Measurements from ENCODE around the gene FOXD1. TPM values are rescaled to one million over a fixed set of nuclear protein-coding genes. Genes with fewer than 3 reads are reported as not detected.

FOXD1 gene
- total and polyA plus RNA-seq, 4 experiments from 2014 or later = 0.08 TPM; not detected in 3

GRCh38 chr5:73445665-73446630, 2.6 kb downstream of the FOXD1 start:
- Histone ChIP-seq H3K4me1 (ENCODE audit: insufficient read depth, low read length) (peaks cover 17% of the 10 kb centered on the region), H3K36me3 (ENCODE audit: insufficient read depth, low read length) (no peaks in the 10 kb centered on the region), H3K27me3 (ENCODE audit: insufficient read depth, low read length) (peaks cover 82% of the 10 kb centered on the region), H3K27ac (ENCODE audit: low read depth, low read length) (no peak overlapping the region), H3K9me3 (ENCODE audit: control insufficient read depth in 1 of 2, low read length in 2 of 2) (no peaks in the 10 kb centered on the region), H3K4me3 (ENCODE audit: low read length in 2 of 2) (no peak overlapping the region)
- intact Hi-C loops (cut with micrococcal nuclease) = no loop called here
- Mint-ChIP-seq H3K27ac (peak overlapping the region in 4 of 7 donors; percentile 35 to 70 (median 44)), H3K9me3 (peaks cover 0 to 42% (median 7%) of the 10 kb centered on the region in 8 donors), H3K27me3 (peaks cover 59 to 63% of the 10 kb centered on the region in 2 donors), H3K4me1 (peaks cover 6 to 25% (median 13%) of the 10 kb centered on the region in 4 donors), H3K4me3 (peak overlapping the region; percentile 46 to 75 (median 68)), H3K36me3 (peaks cover 0 to 2% of the 10 kb centered on the region in 2 donors)
- ChIA-PET POLR2A (ENCODE audit: partially characterized antibody) (interaction anchor here (0.5 to 1.2 kb wide), 2 partner anchors 59 to 326 kb away, joined by 3 to 6 read pairs; no protein-coding TSS in a partner anchor), CTCF (ENCODE audit: partially characterized antibody) (interaction anchor here (0.8 to 1.2 kb wide), 2 partner anchors 8 to 230 kb away, joined by 4 to 7 read pairs; no protein-coding TSS in a partner anchor)
- DNase-seq = no peak

GRCh38 chr5:73444499-73445438, 3.8 kb downstream of the FOXD1 start:
- no peak for DNase-seq
- Histone ChIP-seq H3K27ac (ENCODE audit: low read depth, low read length) (no peak overlapping the region), H3K27me3 (ENCODE audit: insufficient read depth, low read length) (peaks cover 78% of the 10 kb centered on the region), H3K9me3 (ENCODE audit: control insufficient read depth in 1 of 2, low read length in 2 of 2) (no peaks in the 10 kb centered on the region), H3K4me3 (ENCODE audit: low read length in 2 of 2) (no peak overlapping the region), H3K4me1 (ENCODE audit: insufficient read depth, low read length) (peaks cover 17% of the 10 kb centered on the region), H3K36me3 (ENCODE audit: insufficient read depth, low read length) (no peaks in the 10 kb centered on the region)
- H3K27me3 Mint-ChIP-seq = peaks cover 54 to 60% of the 10 kb centered on the region in 2 donors
- H3K4me1 Mint-ChIP-seq = peaks cover 4 to 18% (median 9%) of the 10 kb centered on the region in 4 donors
- H3K9me3 Mint-ChIP-seq = peaks cover 0 to 32% (median 5%) of the 10 kb centered on the region in 8 donors
- peak overlapping the region in 3 of 8 donors; percentile 9 to 35 (median 22) for H3K4me3 Mint-ChIP-seq
- H3K36me3 Mint-ChIP-seq = peaks cover 0 to 2% of the 10 kb centered on the region in 2 donors
- ChIA-PET CTCF (ENCODE audit: partially characterized antibody) (interaction anchor here (0.8 to 1.2 kb wide), 2 partner anchors 9 to 229 kb away, joined by 4 to 7 read pairs; no protein-coding TSS in a partner anchor), POLR2A (ENCODE audit: partially characterized antibody) (interaction anchor here (1.2 kb wide), 1 partner anchor 57 kb away, joined by 6 read pairs; no protein-coding TSS in a partner anchor)
- H3K27ac Mint-ChIP-seq = peak overlapping the region in 4 of 7 donors; percentile 57 to 78 (median 70)
- intact Hi-C loops (cut with micrococcal nuclease) = no loop called here

- H3K9me3 Mint-ChIP-seq = peaks cover 0 to 26% (median 5%) of the 10 kb centered on the region in 8 donors
- peak overlapping the region in 5 of 7 donors; percentile 37 to 84 (median 78) for H3K27ac Mint-ChIP-seq
- peaks cover 4 to 15% (median 6%) of the 10 kb centered on the region in 4 donors for H3K4me1 Mint-ChIP-seq
- H3K27ac ChIP-seq (ENCODE audit: low read depth, low read length) = no peak overlapping the region
- H3K4me1 ChIP-seq (ENCODE audit: insufficient read depth, low read length) = peaks cover 12% of the 10 kb centered on the region
- ChIA-PET POLR2A (ENCODE audit: partially characterized antibody) (no interaction called here), CTCF (ENCODE audit: partially characterized antibody) (no interaction called here)
- peak overlapping the region in 3 of 8 donors; percentile 17 to 50 (median 42) for H3K4me3 Mint-ChIP-seq
- H3K9me3 ChIP-seq (ENCODE audit: control insufficient read depth in 1 of 2, low read length in 2 of 2) = no peaks in the 10 kb centered on the region
- no peaks in the 10 kb centered on the region for H3K36me3 Mint-ChIP-seq
- H3K4me3 ChIP-seq (ENCODE audit: low read length in 2 of 2) = no peak overlapping the region
- peaks cover 53 to 59% of the 10 kb centered on the region in 2 donors for H3K27me3 Mint-ChIP-seq
- no peaks in the 10 kb centered on the region for H3K36me3 ChIP-seq (ENCODE audit: insufficient read depth, low read length)
- intact Hi-C loops (cut with micrococcal nuclease) = no loop called here
- DNase-seq = no peak
- peaks cover 78% of the 10 kb centered on the region for H3K27me3 ChIP-seq (ENCODE audit: insufficient read depth, low read length)
Observed at GRCh38 chr5:73443829-73444498, 4.6 kb downstream of the FOXD1 start.

DNA sequence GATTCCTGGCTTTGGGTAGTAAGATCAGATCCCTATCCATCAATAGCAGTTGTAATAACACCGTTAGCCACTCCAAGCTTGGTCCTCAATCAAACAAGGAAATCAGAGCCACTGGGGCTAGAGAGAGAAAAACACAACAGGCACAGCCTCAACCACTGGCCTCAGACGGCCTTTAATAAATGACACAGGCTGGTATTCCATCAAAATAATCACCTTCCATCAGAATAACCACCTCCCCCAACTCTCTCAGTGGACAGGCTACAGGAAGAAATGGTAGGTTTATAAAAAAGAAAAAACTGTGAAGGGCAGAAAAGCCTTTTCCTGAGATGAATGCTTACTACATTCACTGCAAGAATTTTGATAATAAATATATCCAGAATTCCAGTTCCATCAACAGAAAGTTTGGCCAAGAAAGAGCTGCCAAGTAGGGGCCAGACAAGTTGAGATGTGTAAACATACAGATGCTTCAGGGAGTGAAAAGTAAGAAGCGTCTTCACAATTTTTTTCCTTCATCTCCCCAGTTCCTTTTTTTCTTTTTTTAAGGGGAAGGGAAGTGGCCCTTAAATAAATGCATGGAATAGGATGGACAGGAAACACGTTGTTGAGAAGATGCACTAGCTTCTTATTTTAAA, 5.5 kb downstream of the FOXD1 start:
- H3K4me1 ChIP-seq (ENCODE audit: insufficient read depth, low read length) = peaks cover 7% of the 10 kb centered on the region
- H3K36me3 ChIP-seq (ENCODE audit: insufficient read depth, low read length) = no peaks in the 10 kb centered on the region
- H3K9me3 ChIP-seq (ENCODE audit: control insufficient read depth in 1 of 2, low read length in 2 of 2) = no peaks in the 10 kb centered on the region
- intact Hi-C loops (cut with micrococcal nuclease) = no loop called here
- no peak overlapping the region for H3K4me3 ChIP-seq (ENCODE audit: low read length in 2 of 2)
- no peak overlapping the region for H3K27ac ChIP-seq (ENCODE audit: low read depth, low read length)
- Mint-ChIP-seq H3K36me3 (no peaks in the 10 kb centered on the region), H3K4me1 (peaks cover 0 to 11% (median 4%) of the 10 kb centered on the region in 4 donors), H3K27ac (peak overlapping the region in 2 of 7 donors; percentile 41 to 78), H3K27me3 (peaks cover 56 to 60% of the 10 kb centered on the region in 2 donors), H3K9me3 (peaks cover 0 to 22% (median 5%) of the 10 kb centered on the region in 8 donors), H3K4me3 (peak overlapping the region in 1 of 8 donors; percentile 15)
- ChIA-PET POLR2A (ENCODE audit: partially characterized antibody) (interaction anchor here (1.4 kb wide), 1 partner anchor 8 kb away, joined by 3 read pairs; no protein-coding TSS in a partner anchor), CTCF (ENCODE audit: partially characterized antibody) (no interaction called here)
- DNase-seq = no peak
- peaks cover 81% of the 10 kb centered on the region for H3K27me3 ChIP-seq (ENCODE audit: insufficient read depth, low read length)

DNA sequence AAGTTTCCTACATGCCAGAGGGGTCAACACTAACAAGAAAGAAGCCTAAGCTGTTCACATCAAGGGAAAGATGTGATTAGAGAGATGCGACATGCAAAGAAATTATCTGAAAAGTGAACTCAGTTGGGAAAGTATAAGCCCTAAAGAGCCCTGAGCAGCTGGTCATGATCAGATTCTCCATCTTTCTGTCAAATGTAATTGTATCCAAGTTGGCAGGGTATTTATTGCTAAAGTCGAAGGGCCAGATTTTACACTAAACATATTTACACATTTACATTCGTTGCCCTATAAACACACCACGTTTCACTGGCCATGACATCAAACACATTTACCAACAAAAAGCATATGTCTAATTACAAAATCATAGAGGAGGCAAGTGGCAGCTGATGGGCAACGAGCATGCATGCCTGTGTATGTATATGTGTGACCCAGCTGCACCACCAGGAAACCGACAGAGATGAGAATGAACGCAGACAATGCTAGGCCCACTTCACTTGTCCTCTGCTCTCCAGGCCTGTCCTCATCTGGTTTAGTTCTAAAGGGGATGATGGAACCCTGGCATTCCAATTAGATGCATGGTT, 6.3 kb downstream of the FOXD1 start:
- peaks cover 58 to 62% of the 10 kb centered on the region in 2 donors for H3K27me3 Mint-ChIP-seq

More for the DNA sequence above, 6.3 kb downstream of the FOXD1 start:
- CTCF ChIA-PET (ENCODE audit: partially characterized antibody) = interaction anchor here (1.4 to 2.0 kb wide), 2 partner anchors 8 to 13 kb away, joined by 5 to 24 read pairs; no protein-coding TSS in a partner anchor
- peaks cover 0 to 19% (median 5%) of the 10 kb centered on the region in 8 donors for H3K9me3 Mint-ChIP-seq
- Histone ChIP-seq H3K27me3 (ENCODE audit: insufficient read depth, low read length) (peaks cover 89% of the 10 kb centered on the region), H3K4me1 (ENCODE audit: insufficient read depth, low read length) (peaks cover 15% of the 10 kb centered on the region), H3K36me3 (ENCODE audit: insufficient read depth, low read length) (no peaks in the 10 kb centered on the region), H3K27ac (ENCODE audit: low read depth, low read length) (no peak overlapping the region), H3K9me3 (ENCODE audit: control insufficient read depth in 1 of 2, low read length in 2 of 2) (no peaks in the 10 kb centered on the region), H3K4me3 (ENCODE audit: low read length in 2 of 2) (no peak overlapping the region)
- H3K4me3 Mint-ChIP-seq = peak overlapping the region in 1 of 8 donors; percentile 18
- H3K36me3 Mint-ChIP-seq = no peaks in the 10 kb centered on the region
- H3K4me1 Mint-ChIP-seq = peaks cover 0 to 11% (median 2%) of the 10 kb centered on the region in 4 donors
- POLR2A ChIA-PET (ENCODE audit: partially characterized antibody) = interaction anchor here (1.4 kb wide), 1 partner anchor 9 kb away, joined by 3 read pairs; no protein-coding TSS in a partner anchor
- H3K27ac Mint-ChIP-seq = peak overlapping the region in 1 of 7 donors; percentile 78
- intact Hi-C loops (cut with micrococcal nuclease) = no loop called here
- no peak for DNase-seq
